Measurements from ENCODE around the gene CD40LG. TPM values are rescaled to one million over a fixed set of nuclear protein-coding genes. Genes with fewer than 3 reads are reported as not detected.

CD40LG gene
- total and polyA plus RNA-seq, 2 donors (not counting 1 experiment from before 2014, with no cell fraction given): 0.13 to 0.30 TPM

GRCh38 chrX:136659174-136659573, 11.2 kb downstream of the CD40LG start:
- no peak overlapping the region for H3K27ac Mint-ChIP-seq
- H3K79me2 ChIP-seq (ENCODE audit: control insufficient read depth, insufficient read depth, low read length): no peaks in the 10 kb centered on the region
- 97% methylated on average over 5 of the region's 9 CpGs for WGBS (ENCODE audit: insufficient coverage)
- H3K27ac ChIP-seq (ENCODE audit: low read length in 2 of 2): no peak overlapping the region
- ATAC-seq (ENCODE audit: low read depth) (no peak), DNase-seq (no peak)
- no peaks in the 10 kb centered on the region for H3K9me3 ChIP-seq (ENCODE audit: control extremely low read depth in 1 of 3, control insufficient read depth in 2 of 3, insufficient read depth in 1 of 3, low read length in 2 of 3)
- H3K4me1 Mint-ChIP-seq: peaks cover 16% of the 10 kb centered on the region
- no peaks in the 10 kb centered on the region for H3K27me3 ChIP-seq (replicated peaks in 1 of 4; ENCODE audit: control extremely low read depth in 1 of 4, control insufficient read depth in 3 of 4, insufficient read depth in 4 of 4, low read length in 3 of 4)
- POLR2A ChIA-PET: no interaction called here
- H2AFZ ChIP-seq (ENCODE audit: insufficient read depth, low read depth, low read length, poor library complexity, severe bottlenecking): no peak overlapping the region
- no peak for TF ChIP-seq EZH2 (IDR thresholded peaks at IDR 0.05; ENCODE audit: borderline replicate concordance, insufficient read depth, low read depth, low read length, poor library complexity, severe bottlenecking)
- no peak for TF ChIP-seq CTCF (IDR thresholded peaks at IDR 0.05)
- H4K20me1 ChIP-seq (ENCODE audit: control insufficient read depth, insufficient read depth, low read length, poor library complexity, severe bottlenecking): no peaks in the 10 kb centered on the region
- H3K4me3 ChIP-seq (ENCODE audit: control extremely low read depth in 1 of 5, extremely low read depth in 1 of 5, insufficient read depth in 1 of 5, low read depth in 2 of 5, low read length in 4 of 5): no peak overlapping the region
- intact Hi-C loops (cut with micrococcal nuclease): no loop called here
- H3K4me1 ChIP-seq (ENCODE audit: control insufficient read depth in 2 of 2, insufficient read depth in 2 of 2, low read length in 2 of 2): peaks cover 0 to 17% of the 10 kb centered on the region in 2 donors
- no peak overlapping the region for H3K4me2 ChIP-seq (replicated peaks; ENCODE audit: low read depth, low read length, poor library complexity, severe bottlenecking)
- no peaks in the 10 kb centered on the region for H3K9me3 Mint-ChIP-seq (ENCODE audit: insufficient read depth)
- H3K4me3 Mint-ChIP-seq: no peak overlapping the region
- CTCF ChIA-PET: interaction anchor here (1.8 kb wide), 1 partner anchor 36 kb away, joined by 4 read pairs; no protein-coding TSS in a partner anchor
- H3K27me3 Mint-ChIP-seq: no peaks in the 10 kb centered on the region
- H3K9ac ChIP-seq (ENCODE audit: low read length): no peak overlapping the region
- H3K36me3 ChIP-seq (replicated peaks in 1 of 2; ENCODE audit: control extremely low read depth in 1 of 2, control insufficient read depth in 1 of 2, extremely low read depth in 1 of 2, insufficient read depth in 2 of 2, low read length in 1 of 2): no peaks in the 10 kb centered on the region

- H3K27ac Mint-ChIP-seq: peak overlapping the region; percentile 53
- Histone ChIP-seq H3K9me3 (ENCODE audit: control extremely low read depth in 1 of 3, control insufficient read depth in 2 of 3, insufficient read depth in 1 of 3, low read length in 2 of 3) (no peaks in the 10 kb centered on the region), H3K4me1 (ENCODE audit: control insufficient read depth in 2 of 2, insufficient read depth in 2 of 2, low read length in 2 of 2) (peaks cover 0 to 32% of the 10 kb centered on the region in 2 donors), H2AFZ (ENCODE audit: insufficient read depth, low read depth, low read length, poor library complexity, severe bottlenecking) (no peak overlapping the region), H4K20me1 (ENCODE audit: control insufficient read depth, insufficient read depth, low read length, poor library complexity, severe bottlenecking) (no peaks in the 10 kb centered on the region), H3K4me3 (ENCODE audit: control extremely low read depth in 1 of 5, extremely low read depth in 1 of 5, insufficient read depth in 1 of 5, low read depth in 2 of 5, low read length in 4 of 5) (no peak overlapping the region), H3K9ac (ENCODE audit: low read length) (no peak overlapping the region), H3K27me3 (replicated peaks in 1 of 4; ENCODE audit: control extremely low read depth in 1 of 4, control insufficient read depth in 3 of 4, insufficient read depth in 4 of 4, low read length in 3 of 4) (no peaks in the 10 kb centered on the region), H3K79me2 (ENCODE audit: control insufficient read depth, insufficient read depth, low read length) (no peaks in the 10 kb centered on the region), H3K27ac (ENCODE audit: low read length in 2 of 2) (no peak overlapping the region), H3K4me2 (replicated peaks; ENCODE audit: low read depth, low read length, poor library complexity, severe bottlenecking) (no peak overlapping the region), H3K36me3 (replicated peaks in 1 of 2; ENCODE audit: control extremely low read depth in 1 of 2, control insufficient read depth in 1 of 2, extremely low read depth in 1 of 2, insufficient read depth in 2 of 2, low read length in 1 of 2) (peaks cover 0 to 5% of the 10 kb centered on the region in 2 experiments)
- WGBS (ENCODE audit: insufficient coverage): 100% methylated on average over 1 of the region's 1 CpG
- ATAC-seq (ENCODE audit: low read depth) (no peak), DNase-seq (no peak)
- H3K27me3 Mint-ChIP-seq: no peaks in the 10 kb centered on the region
- CTCF ChIA-PET: interaction anchor here (1.8 kb wide), 1 partner anchor 34 kb away, joined by 4 read pairs; no protein-coding TSS in a partner anchor
- TF ChIP-seq CTCF (IDR thresholded peaks at IDR 0.05) (no peak), EZH2 (IDR thresholded peaks at IDR 0.05; ENCODE audit: borderline replicate concordance, insufficient read depth, low read depth, low read length, poor library complexity, severe bottlenecking) (no peak)
- peaks cover 27% of the 10 kb centered on the region for H3K4me1 Mint-ChIP-seq
- POLR2A ChIA-PET: no interaction called here
- H3K9me3 Mint-ChIP-seq (ENCODE audit: insufficient read depth): no peaks in the 10 kb centered on the region
- no peak overlapping the region for H3K4me3 Mint-ChIP-seq
- intact Hi-C loops (cut with micrococcal nuclease): no loop called here
Observed at GRCh38 chrX:136660896-136661295, 12.9 kb downstream of the CD40LG start.
